Osteoblast (primary cell): Measurements from ENCODE around the gene PITX3. TPM values are rescaled to one million over a fixed set of nuclear protein-coding genes. Genes with fewer than 3 reads are reported as not detected.
"Not testable (repeated sequence)": the region's sequence is repeated elsewhere in the genome, so short reads cannot be mapped to it uniquely, and the experiment has no call there.

ENCODE experiments used
- DNase-seq: peaks from one replicate; pipeline ENCODE4 v3.0.0; 2011; ENCODE audit warnings: low spot score, mixed read lengths; ENCODE audit not compliant: insufficient read length; ENCODE audit errors: missing footprints
- H2AFZ ChIP-seq: 2 replicates; pipeline ENCODE4 v1.6.0; 2011; ENCODE audit warnings: mild to moderate bottlenecking, low read length
- H3K27ac ChIP-seq: 2 replicates; pipeline ENCODE4 v1.5.1; 2011; ENCODE audit warnings: mild to moderate bottlenecking, low read depth, low read length, moderate library complexity
- H3K27me3 ChIP-seq: 2 replicates; pipeline ENCODE4 v1.6.0; 2012; ENCODE audit warnings: mild to moderate bottlenecking, control low read depth, inconsistent platforms, low read length, moderate library complexity; ENCODE audit not compliant: insufficient read depth
- H3K36me3 ChIP-seq: 2 replicates; pipeline ENCODE4 v1.5.1; 2011; ENCODE audit warnings: mild to moderate bottlenecking, low read length, control low read depth, moderate library complexity; ENCODE audit not compliant: insufficient read depth
- H3K4me1 ChIP-seq: 2 replicates; pipeline ENCODE4 v1.5.1; 2011; ENCODE audit warnings: mild to moderate bottlenecking, low read length, control low read depth, moderate library complexity; ENCODE audit not compliant: insufficient read depth
- H3K4me2 ChIP-seq: 2 replicates; pipeline ENCODE4 v1.6.0; 2011; ENCODE audit warnings: mild to moderate bottlenecking, low read length; ENCODE audit not compliant: insufficient read depth
- H3K4me3 ChIP-seq: fragments of 200-600 bp; sonication (generic); 3 replicates; pipeline ENCODE4 v1.5.1; 2012; ENCODE audit warnings: mild to moderate bottlenecking, low read length, inconsistent platforms; ENCODE audit not compliant: insufficient read depth
- H3K79me2 ChIP-seq: 2 replicates; pipeline ENCODE4 v1.6.0; 2012; ENCODE audit warnings: mild to moderate bottlenecking, low read length, control low read depth, inconsistent platforms; ENCODE audit not compliant: insufficient read depth
- H3K9me3 ChIP-seq: 2 replicates; pipeline ENCODE4 v1.5.1; 2011; ENCODE audit warnings: low read depth, low read length, control low read depth
- H4K20me1 ChIP-seq: 2 replicates; pipeline ENCODE4 v1.6.0; 2012; ENCODE audit warnings: mild to moderate bottlenecking, low read length, control low read depth; ENCODE audit not compliant: insufficient read depth
- total RNA-seq: library from RNA; depleted of rRNA; stranded (reverse); fragments of >200 nt; gene quantifications from 2 replicates; pipeline ENCODE4 v1.2.3, GENCODE V29; 2012
- TF ChIP-seq, protein P1 (sequence below): IDR thresholded peaks from 2 replicates; pipeline ENCODE4 v1.5.1; 2011; ENCODE audit warnings: mild to moderate bottlenecking, low read depth, low read length, moderate library complexity; ENCODE audit errors: extremely low read depth

The PITX3 gene
- total RNA-seq, 1 donor, result under 0.01 TPM

DNA sequence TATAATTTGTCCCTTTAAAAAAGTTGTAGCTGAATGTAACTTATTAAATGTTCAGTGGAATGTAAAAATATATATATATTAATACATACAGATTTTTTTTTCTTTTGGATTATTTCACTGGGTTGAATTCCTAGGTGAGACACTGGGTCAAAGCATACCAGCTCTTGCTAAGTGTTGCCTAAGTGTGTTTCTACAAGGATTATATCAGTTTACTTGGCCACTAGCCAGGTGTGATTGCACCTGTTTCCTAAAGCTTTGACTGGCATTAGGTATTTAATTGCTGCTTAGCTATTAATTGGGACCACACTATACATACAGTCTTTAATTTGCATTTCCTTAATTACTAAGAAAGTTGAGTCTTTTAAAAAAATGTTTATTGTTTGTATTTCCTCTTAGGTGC is 20.7 kb downstream of the PITX3 start:
- peaks cover 8% of the 10 kb centered on the region for H3K27me3 ChIP-seq
- H3K4me3 ChIP-seq, result no peak overlapping the region
- H3K79me2 ChIP-seq, result no peaks in the 10 kb centered on the region
- H3K4me2 ChIP-seq, result no peak overlapping the region
- H2AFZ ChIP-seq, result no peak overlapping the region
- DNase-seq, result no peak
- no peak overlapping the region for H3K27ac ChIP-seq
- H4K20me1 ChIP-seq, result no peaks in the 10 kb centered on the region
- no peaks in the 10 kb centered on the region for H3K9me3 ChIP-seq
- peaks cover 7% of the 10 kb centered on the region for H3K4me1 ChIP-seq
- TF ChIP-seq, protein P1, sequence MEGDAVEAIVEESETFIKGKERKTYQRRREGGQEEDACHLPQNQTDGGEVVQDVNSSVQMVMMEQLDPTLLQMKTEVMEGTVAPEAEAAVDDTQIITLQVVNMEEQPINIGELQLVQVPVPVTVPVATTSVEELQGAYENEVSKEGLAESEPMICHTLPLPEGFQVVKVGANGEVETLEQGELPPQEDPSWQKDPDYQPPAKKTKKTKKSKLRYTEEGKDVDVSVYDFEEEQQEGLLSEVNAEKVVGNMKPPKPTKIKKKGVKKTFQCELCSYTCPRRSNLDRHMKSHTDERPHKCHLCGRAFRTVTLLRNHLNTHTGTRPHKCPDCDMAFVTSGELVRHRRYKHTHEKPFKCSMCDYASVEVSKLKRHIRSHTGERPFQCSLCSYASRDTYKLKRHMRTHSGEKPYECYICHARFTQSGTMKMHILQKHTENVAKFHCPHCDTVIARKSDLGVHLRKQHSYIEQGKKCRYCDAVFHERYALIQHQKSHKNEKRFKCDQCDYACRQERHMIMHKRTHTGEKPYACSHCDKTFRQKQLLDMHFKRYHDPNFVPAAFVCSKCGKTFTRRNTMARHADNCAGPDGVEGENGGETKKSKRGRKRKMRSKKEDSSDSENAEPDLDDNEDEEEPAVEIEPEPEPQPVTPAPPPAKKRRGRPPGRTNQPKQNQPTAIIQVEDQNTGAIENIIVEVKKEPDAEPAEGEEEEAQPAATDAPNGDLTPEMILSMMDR, result no peak
- H3K36me3 ChIP-seq, result no peaks in the 10 kb centered on the region

DNA sequence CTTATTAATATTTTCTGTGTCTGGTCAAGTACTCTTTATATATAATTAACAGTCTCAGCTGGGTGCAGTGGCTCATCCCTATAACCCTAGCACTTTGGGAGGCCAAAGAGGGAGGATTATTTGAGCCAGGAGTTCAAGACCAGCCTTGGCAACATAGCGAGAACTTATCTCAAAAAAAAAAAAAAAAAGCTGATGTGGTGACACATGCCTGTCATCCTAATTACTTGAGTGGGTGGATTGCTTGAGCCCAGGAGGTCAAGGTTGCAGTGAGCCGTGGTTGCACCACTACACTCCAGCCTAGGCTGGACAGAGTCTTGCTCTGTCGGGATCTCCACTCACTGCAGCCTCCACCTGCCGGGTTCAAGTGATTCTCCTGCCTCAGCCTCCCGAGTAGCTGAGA is 21.9 kb downstream of the PITX3 start:
- Histone ChIP-seq H3K4me2 (no peak overlapping the region), H3K27me3 (peaks cover 8% of the 10 kb centered on the region), H3K79me2 (no peaks in the 10 kb centered on the region), H3K4me1 (no peaks in the 10 kb centered on the region), H3K9me3 (no peaks in the 10 kb centered on the region), H2AFZ (no peak overlapping the region), H4K20me1 (no peaks in the 10 kb centered on the region), H3K4me3 (no peak overlapping the region), H3K27ac (no peak overlapping the region), H3K36me3 (no peaks in the 10 kb centered on the region)
- TF ChIP-seq, protein P1, result no peak
- no peak for DNase-seq

DNA sequence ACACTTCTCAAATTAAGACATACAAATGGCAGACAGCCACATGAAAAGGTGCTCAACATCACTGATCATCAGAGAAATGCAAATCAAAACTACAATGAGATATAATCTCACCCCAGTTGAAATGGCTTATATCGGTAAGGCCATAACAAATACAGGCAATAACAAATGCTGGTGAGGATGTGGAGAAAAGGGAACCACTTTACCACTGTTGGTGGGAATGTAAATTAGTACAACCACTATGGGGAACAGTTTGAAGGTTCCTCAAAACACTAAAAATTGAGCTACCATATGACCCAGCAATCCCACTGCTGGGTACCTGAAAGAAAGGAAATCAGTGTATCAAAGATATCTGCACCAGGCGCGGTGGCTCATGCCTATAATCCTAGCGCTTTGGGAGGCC is 27.7 kb downstream of the PITX3 start:
- not testable (repeated sequence) for H3K4me2 ChIP-seq, H3K4me1 ChIP-seq, DNase-seq, H3K27ac ChIP-seq, H2AFZ ChIP-seq, H3K79me2 ChIP-seq, H4K20me1 ChIP-seq, H3K36me3 ChIP-seq, H3K4me3 ChIP-seq, H3K9me3 ChIP-seq, H3K27me3 ChIP-seq

DNA sequence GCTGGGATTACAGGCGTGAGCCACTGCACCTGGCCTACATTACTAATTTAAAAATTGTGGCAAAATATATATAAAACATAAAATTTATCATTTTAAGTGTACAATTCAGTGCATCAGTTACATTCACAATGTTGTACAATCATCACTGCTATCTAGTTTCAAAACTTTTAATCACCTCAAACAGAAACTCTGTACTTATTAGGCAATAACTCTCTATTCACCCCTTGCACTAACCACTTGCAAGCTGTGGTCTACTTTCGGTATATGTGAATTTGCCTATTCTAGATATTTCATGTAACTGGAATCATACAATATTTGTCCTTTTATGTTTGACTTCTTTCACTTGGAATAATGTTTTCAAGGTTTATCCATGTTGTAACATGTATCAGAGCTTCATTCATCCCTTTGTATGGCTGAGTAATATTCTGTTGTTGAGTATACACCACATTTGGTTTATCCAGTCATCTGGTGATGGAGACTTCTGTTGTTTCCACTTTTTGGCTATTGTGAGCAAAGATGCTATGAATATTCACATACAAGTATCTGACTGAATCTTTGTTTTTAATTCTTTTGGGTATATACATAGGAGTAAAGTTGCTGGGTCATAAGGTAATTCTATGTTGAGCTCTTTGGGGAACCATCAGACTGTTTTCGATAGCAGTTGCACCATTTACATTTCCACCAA is 29.6 kb downstream of the PITX3 start:
- Histone ChIP-seq H2AFZ (no peak overlapping the region), H4K20me1 (no peaks in the 10 kb centered on the region), H3K36me3 (no peaks in the 10 kb centered on the region), H3K4me3 (no peak overlapping the region), H3K27me3 (no peaks in the 10 kb centered on the region), H3K27ac (no peak overlapping the region), H3K9me3 (no peaks in the 10 kb centered on the region), H3K4me2 (no peak overlapping the region), H3K4me1 (peaks cover 10% of the 10 kb centered on the region), H3K79me2 (no peaks in the 10 kb centered on the region)
- no peak for DNase-seq
- TF ChIP-seq, protein P1, result no peak
